Erythroblast (primary cell): ENCODE measurements around the gene ASAP3.

Experiments
- DNase-seq, 2 experiments: peaks; one replicate each; lab custom pipeline; 2025; lab: John Stamatoyannopoulos, UW
- GATA1 ChIP-seq: IDR thresholded peaks from 2 replicates; pipeline ENCODE4 v1.6.1; 2011; ENCODE audit warnings: low read depth, mild to moderate bottlenecking, control low read depth, low read length, moderate library complexity
- POLR2A ChIP-seq: IDR thresholded peaks from 2 replicates; pipeline ENCODE4 v1.6.1; 2011; ENCODE audit warnings: mild to moderate bottlenecking, low read length

Gene ASAP3

DNA sequence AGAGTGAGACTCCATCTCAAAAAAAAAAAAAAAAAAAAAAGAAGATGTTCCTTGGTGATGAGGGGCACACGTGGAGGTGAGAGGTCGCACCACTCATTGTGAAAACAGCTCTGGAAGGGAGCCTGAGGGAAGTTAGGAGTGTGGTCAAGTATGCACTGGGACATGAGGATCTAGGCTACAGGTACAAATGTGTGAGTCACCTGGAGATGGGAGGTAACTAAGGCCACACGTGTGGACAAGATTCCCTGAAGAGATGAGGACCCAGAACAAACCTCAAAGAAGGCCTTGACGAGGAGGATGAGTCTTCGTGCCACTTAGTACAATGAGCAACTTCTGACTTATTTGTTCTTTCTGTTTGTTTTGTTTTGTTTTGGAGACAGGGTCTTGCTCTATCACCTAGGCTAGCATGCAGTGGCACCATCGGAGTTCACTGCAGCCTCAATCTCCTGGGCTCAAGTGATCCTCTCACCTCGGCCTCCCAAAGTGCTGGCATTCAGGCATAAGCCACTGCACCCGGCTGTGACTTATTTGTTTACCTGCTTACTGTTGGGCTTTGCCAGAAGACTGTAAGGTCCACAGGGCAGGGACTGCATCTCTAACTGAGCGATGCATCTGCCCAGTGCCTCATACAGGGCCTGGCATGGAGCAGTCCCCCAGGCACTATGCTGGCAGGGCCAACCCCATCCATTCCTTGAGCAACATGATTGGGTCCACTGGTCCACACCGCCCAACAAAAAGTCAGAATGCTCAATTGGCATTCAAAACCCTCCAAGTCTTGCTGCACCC lies 6.4 kb downstream of the ASAP3 start:
- TF ChIP-seq POLR2A (no peak), GATA1 (no peak)
- DNase-seq: no peak

DNA sequence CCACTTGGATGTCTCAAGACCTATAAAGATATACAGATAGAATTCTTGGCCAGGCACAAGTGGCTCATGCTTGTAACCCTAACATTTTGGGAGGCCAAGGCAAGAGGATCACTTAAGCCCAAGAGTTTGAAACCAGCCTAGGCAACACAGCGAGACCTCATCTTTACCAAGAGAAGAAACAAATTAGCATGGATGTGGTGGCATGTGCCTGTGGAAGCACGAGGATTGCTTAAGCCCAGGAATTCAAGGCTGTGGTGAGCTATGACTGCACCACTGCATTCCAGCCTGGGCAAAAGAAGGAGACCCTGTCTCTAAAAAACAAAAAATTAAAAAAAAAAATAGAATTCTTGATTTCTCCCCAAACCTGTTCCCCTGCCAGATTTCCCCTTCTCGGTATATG lies 8.3 kb downstream of the ASAP3 start:
- no peak for DNase-seq
- TF ChIP-seq GATA1: no peak

DNA sequence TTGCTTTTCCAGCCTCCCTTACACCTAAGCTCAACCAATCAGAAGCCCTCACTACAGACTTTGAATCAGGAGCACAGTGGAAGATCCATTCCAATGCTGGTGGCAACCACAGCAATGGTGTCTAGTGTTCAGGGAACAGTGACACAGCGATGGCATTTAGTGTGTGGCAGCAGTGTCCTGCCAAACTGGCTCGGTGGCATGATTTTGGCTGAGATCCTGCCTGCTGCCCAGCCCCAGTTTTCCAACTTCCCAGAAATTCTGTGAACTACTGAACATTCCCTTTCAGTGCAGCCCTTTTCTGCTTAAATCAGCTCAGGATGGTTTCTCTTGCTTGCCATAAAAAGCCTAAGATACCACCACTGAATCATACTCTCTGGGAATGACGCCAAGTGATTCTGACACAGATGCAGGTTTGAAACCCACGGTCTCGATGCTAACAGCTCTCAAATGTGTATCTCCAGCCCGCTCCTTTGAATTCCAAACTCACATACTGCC lies 8.8 kb downstream of the ASAP3 start:
- peak in 1 of 2 experiments; percentile 20 for DNase-seq

DNA sequence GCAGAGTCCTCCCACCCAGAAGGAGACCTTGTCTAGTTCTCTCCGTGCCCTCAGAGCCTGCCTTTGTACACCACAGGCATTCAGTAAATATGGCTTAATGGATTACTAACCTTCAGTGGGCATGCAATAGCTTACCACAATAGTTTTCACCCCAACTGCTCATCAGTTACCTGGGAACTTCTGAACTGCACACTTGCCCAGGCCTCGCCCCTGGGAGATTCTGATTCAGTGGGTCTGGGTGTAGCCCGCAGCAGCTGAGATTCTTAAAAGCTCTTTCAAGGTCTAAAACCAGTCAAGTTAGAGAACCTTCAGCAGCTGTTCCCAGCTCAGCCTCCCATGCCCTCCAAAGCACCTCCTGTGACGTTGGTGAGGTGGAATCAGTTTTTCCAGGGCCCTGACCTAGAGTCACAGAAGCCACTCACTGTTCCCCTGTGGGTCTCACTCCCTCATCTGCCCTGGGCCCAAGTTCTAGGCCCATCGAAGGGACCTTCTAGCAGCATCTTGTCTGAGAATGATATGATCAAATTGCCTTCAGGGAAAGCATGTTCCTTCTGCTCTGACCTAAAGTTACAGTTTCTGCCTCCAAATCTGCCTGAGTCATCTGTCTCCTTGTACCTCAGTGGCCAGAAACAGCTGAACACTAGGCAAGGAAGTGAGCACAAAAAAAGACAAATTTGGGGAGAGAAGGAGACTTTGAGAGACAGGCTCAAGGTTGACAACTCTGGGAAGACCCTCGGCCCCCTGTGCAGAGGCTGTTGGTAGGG lies 10.8 kb downstream of the ASAP3 start:
- no peak for DNase-seq
- TF ChIP-seq GATA1 (no peak), POLR2A (no peak)

More for the DNA sequence above, 8.8 kb downstream of the ASAP3 start:
- TF ChIP-seq POLR2A: no peak
- TF ChIP-seq GATA1: no peak

DNA sequence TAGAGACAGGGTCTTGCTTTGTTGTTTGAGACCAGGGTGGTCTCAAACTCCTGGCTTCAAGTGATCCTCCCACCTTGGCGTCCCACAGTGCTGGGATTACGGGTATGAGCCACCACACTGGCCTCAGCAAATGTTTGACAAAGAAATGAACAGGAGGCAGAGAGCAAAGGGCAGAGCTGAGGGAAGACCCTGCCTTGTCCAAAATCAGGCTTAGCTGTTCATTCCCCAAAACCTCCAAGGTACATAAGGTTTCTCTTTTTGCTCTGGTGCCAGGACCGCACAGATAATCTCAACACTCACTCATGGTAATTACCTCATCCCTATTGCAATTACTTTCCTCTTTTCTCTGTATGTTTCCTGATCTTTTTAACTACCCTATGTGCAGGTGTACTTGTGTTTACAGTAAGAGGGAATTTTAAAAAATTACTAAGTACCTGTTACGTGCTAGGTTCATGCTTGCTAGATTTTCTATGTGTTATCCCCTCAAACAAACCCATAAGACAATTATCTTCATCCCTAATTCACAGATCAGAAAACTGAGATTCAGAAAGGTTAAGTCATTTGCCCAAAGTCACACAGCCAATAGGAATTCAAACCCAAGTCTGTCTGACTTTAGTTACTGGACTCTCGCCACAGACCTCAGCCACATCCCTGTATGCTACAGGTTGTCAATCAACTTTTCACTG lies 11.5 kb downstream of the ASAP3 start:
- no peak for TF ChIP-seq POLR2A
- no peak for DNase-seq

DNA sequence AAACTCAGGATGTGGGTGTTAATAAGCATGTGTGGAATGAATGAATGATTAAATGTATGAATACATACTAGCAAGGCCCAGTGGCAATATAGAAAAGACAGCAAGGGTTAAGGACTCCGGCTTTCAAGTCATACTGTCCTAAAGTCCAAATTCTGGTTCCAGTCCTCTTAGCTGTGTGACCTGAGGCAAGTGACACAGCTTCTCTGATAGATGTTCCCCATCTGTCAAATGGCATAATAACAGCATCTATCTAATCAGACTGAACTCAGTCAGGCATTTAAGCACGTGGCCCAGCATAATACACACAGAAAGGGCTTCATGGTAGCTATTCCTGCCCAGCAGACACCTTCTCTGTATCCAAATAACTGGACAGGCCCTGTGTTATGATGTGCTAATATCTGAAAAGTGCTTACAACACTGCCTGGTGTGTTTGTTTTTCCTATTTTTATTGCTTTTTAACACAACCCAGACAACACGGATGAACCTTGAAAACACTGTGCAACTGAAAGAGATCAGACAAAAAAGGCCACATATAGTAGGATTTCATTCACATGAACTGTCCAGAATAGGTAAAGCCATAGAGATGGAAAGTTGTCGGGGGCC lies 12.4 kb downstream of the ASAP3 start:
- TF ChIP-seq GATA1 (no peak), POLR2A (no peak)
- DNase-seq: no peak

DNA sequence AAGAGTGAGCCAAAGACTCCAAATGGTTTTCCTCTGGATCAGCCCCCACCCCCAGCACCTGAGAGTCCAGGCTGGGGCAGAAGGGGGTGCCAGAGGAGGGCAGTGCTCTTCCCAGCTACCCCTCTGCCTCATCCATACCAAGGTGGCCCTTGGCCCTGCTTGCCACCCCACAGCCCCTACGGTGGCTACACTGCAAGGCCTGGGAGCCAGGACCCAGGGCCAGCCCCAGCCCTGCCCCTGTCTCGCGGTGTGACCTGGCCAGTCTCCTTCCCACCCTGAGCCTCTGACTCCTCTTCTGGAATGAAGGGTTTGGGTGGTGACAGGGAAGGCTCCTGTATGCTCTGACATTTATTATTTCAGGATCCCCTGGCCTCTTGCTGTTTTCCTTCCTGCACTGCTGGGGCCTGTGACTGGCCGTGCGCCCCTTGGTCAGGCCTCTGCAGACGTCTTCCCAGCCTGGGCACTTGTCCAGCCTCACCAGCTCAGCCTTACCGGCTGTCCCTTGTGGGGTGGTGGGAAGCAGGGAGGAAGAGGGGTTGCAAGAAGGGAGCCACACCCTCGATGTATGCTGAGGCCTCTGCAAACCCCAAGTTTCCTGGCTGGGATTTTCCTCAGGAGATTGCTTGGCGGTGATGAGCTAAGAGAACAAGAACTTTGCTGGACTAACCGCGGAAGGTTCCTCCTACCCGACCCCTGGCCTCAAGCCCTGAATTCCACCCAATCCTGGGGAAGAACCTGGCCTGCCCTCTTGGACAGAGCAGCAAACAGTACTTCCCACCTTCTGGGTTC lies 13.5 kb downstream of the ASAP3 start:
- TF ChIP-seq POLR2A: no peak
- no peak for TF ChIP-seq GATA1
- no peak for DNase-seq

DNA sequence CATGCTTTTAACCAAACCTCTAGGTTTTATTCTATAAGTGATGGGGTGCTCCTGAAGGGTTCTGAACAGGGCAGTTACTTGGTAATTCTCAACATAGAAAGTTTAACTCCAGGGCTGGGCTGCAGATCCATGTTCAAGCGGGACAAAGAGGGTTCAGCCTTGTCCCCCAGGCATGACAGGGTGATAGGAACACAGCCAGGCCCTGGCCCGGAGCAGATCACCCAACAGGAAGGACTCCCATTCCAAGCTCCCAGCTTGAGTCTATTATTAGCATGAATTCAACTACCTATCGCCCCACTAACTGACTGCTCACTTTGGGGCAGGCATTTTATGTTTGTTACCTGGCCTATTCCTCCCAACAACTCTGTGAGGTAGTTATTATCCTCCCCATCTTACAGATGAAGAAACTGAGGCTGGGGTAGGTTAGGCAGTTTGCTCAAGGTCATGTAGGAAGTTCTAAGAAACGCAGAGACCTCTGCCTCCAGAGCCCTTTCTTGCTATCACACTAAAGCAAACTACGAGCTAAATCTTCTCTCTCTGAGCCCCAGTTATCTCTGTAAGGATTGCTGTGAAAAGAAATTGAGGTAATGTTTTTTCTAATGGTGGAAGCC lies 14.5 kb downstream of the ASAP3 start:
- no peak for DNase-seq
- no peak for TF ChIP-seq GATA1
- TF ChIP-seq POLR2A: no peak

DNA sequence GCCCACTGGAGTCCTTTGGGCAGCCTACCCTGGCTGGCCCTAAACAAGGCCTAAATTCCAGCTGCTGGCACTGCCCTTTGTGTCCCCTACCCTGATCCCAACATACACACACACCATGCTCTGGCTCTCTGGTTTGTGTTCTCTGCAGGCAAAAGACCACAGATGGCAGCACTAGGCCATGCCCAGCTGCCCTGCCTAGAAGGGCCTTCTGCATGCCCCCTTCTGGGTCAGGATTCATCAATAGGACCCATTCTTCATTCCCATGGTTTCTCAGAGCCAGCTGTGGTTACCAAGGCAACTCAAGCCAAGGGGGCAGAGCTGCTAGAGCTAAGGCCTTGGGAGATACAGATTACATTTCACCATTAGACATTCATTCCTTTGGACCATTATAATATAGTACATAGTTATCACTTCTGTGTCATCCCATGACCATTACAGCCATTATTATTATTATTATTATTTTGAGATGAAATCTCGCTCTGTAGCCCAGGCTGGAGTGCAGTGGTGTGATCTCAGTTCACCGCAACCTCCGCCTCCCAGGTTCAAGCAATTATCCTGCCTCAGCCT lies 17.5 kb downstream of the ASAP3 start:
- no peak for TF ChIP-seq GATA1
- no peak for TF ChIP-seq POLR2A
- DNase-seq: no peak

DNA sequence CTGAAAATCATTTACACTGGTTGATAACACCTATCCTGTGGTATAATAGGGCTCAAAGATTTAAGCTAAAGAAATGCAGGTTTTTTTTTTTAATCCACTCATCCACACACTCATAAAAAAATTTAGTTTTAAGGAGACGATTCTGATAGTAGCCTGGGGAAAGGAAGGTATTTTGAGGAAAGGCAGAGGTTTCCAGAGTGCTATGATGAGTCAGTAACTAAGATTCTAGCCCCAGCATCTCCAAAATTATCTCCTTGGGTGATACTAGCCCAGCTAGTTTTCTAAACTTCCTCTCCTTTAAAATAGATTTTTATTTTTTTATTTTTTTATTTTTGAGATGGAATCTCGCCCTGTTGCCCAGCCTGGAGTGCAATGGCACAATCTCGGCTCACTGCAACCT lies 20.7 kb downstream of the ASAP3 start:
- TF ChIP-seq GATA1 (no peak), POLR2A (no peak)
- no peak for DNase-seq

DNA sequence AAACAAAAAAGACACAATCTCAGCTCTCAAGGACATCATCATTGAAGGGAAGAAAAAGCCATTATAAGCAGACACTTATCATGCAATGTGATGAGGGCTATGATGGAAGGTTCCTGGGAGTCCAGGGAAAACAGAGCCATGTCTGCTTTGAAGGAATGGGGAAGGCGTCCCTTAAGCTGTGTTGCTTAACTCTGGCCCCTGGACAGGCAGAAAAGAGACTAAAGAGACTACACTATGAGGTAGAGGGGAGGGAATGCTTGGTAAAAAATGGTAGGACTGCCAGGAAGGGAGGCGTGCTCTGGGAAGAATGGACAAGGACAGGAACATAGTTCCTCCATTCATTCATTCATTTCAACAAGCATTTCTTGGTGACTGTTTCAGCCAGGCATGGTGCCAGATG lies 21.2 kb downstream of the ASAP3 start:
- TF ChIP-seq POLR2A (no peak), GATA1 (no peak)

DNA sequence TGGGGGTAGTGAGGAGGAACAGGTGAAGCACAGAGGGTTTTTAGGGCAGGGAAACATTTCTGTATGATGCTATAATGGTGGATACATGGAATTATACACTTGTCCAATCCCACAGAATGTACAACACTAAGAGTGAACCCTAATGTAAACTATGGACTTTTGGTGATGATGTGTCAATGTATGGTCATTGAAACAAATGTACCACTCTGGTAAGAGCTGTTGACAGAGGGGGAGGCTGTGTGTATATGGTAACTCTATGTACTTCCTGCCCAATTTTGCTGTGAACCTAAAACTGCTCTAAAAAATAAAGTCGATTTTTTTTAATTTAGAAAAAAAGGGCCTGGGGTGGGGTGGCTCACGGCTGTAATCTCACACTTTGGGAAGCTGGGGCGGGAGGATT lies 22.9 kb downstream of the ASAP3 start:
- TF ChIP-seq POLR2A: no peak
- TF ChIP-seq GATA1: no peak
- DNase-seq: no peak

More for the DNA sequence above, 21.2 kb downstream of the ASAP3 start:
- no peak for DNase-seq
